ENCODE data around the gene KAZALD1.
A peak's percentile ranks its signal among the peaks of the same experiment; 100 is the strongest.

KAZALD1 gene

GRCh38 chr10:101067356-101068083 is 5.7 kb downstream of the KAZALD1 start:
- peak; percentile 67 for DNase-seq (ENCODE audit: low read depth)

GRCh38 chr10:101069441-101069840 is 7.7 kb downstream of the KAZALD1 start:
- DNase-seq (ENCODE audit: low read depth), result no peak

GRCh38 chr10:101070098-101070497 is 8.3 kb downstream of the KAZALD1 start:
- no peak for DNase-seq (ENCODE audit: low read depth)

- DNase-seq (ENCODE audit: low read depth), result no peak
These were observed 9.6 kb downstream of the KAZALD1 start for GRCh38 chr10:101071267-101071884.

GRCh38 chr10:101071885-101072433 is 10.2 kb downstream of the KAZALD1 start:
- DNase-seq (ENCODE audit: low read depth), result no peak

- no peak for DNase-seq (ENCODE audit: low read depth)
These were observed 11.1 kb downstream of the KAZALD1 start for GRCh38 chr10:101072923-101073322.

GRCh38 chr10:101073631-101074030 is 11.8 kb downstream of the KAZALD1 start:
- no peak for DNase-seq (ENCODE audit: low read depth)

- DNase-seq (ENCODE audit: low read depth), result no peak
These were observed 14.0 kb downstream of the KAZALD1 start for GRCh38 chr10:101075775-101076174.

- no peak for DNase-seq (ENCODE audit: low read depth)
These were observed 14.8 kb downstream of the KAZALD1 start for GRCh38 chr10:101076630-101077029.

- no peak for DNase-seq (ENCODE audit: low read depth)
These were observed 18.1 kb downstream of the KAZALD1 start for GRCh38 chr10:101079874-101080273.

- no peak for DNase-seq (ENCODE audit: low read depth)
These were observed 19.4 kb downstream of the KAZALD1 start for GRCh38 chr10:101080933-101081931.

- DNase-seq (ENCODE audit: low read depth), result no peak
These were observed 24.1 kb downstream of the KAZALD1 start for GRCh38 chr10:101085846-101086245.

- DNase-seq (ENCODE audit: low read depth), result no peak
These were observed 25.6 kb downstream of the KAZALD1 start for GRCh38 chr10:101087376-101087775.

GRCh38 chr10:101087965-101088364 is 26.2 kb downstream of the KAZALD1 start:
- no peak for DNase-seq (ENCODE audit: low read depth)

GRCh38 chr10:101089520-101090299 is 27.9 kb downstream of the KAZALD1 start:
- no peak for DNase-seq (ENCODE audit: low read depth)

GRCh38 chr10:101090597-101090996 is 28.8 kb downstream of the KAZALD1 start:
- no peak for DNase-seq (ENCODE audit: low read depth)

- DNase-seq (ENCODE audit: low read depth), result no peak
These were observed 29.9 kb downstream of the KAZALD1 start for GRCh38 chr10:101091546-101092290.

- no peak for DNase-seq (ENCODE audit: low read depth)
These were observed 31.1 kb downstream of the KAZALD1 start for GRCh38 chr10:101092881-101093354.

GRCh38 chr10:101094121-101094879 is 32.5 kb downstream of the KAZALD1 start:
- DNase-seq (ENCODE audit: low read depth), result no peak

GRCh38 chr10:101095004-101095403 is 33.2 kb downstream of the KAZALD1 start:
- DNase-seq (ENCODE audit: low read depth), result no peak
